Lung (tissue), 12 donors: ENCODE measurements around the gene ARL9. TPM values are rescaled to one million over a fixed set of nuclear protein-coding genes. Genes with fewer than 3 reads are reported as not detected.

Source experiments
- ATAC-seq: fragments of 200-7000 bp; cut with Tn5 transposase; one replicate; pipeline ENCODE4 v1.9.1; 2020; ENCODE audit warnings: moderate number of reproducible peaks; ENCODE audit not compliant: insufficient read depth, low FRiP score
- DNase-seq, 3 donors: peaks; one replicate each; pipeline ENCODE4 v3.0.0-alpha.2; 2013 to 2017
- H3K27ac ChIP-seq, 2 donors: one replicate each; pipeline ENCODE4 v1.5.1; 2013; ENCODE audit warnings: mild to moderate bottlenecking in 2 of 2, moderate library complexity in 2 of 2, control low read depth in 1 of 2, inconsistent platforms in 1 of 2, low read depth in 1 of 2, low read length in 1 of 2
- H3K27me3 ChIP-seq, 3 donors: one replicate each; pipeline ENCODE4 v1.5.1; 2013; ENCODE audit warnings: low read length in 2 of 3; ENCODE audit not compliant: control insufficient read depth in 3 of 3, insufficient read depth in 3 of 3
- H3K36me3 ChIP-seq, 4 donors: one replicate each; pipeline ENCODE4 v1.5.1; 2013; ENCODE audit warnings: low read length in 4 of 4, mild to moderate bottlenecking in 1 of 4, moderate library complexity in 1 of 4; ENCODE audit not compliant: control insufficient read depth in 4 of 4, insufficient read depth in 4 of 4
- H3K4me1 ChIP-seq, 5 donors: one replicate each; pipeline ENCODE4 v1.5.1; 2013; ENCODE audit warnings: low read length in 5 of 5, mild to moderate bottlenecking in 2 of 5, moderate library complexity in 1 of 5; ENCODE audit not compliant: control insufficient read depth in 5 of 5, insufficient read depth in 5 of 5
- H3K4me3 ChIP-seq: one replicate; pipeline ENCODE4 v1.5.1; 2013; ENCODE audit warnings: mild to moderate bottlenecking, control low read depth, moderate library complexity
- H3K9ac ChIP-seq, 2 donors: one replicate each; pipeline ENCODE4 v1.5.1; 2013; ENCODE audit warnings: low read length in 2 of 2, control low read depth in 1 of 2; ENCODE audit not compliant: insufficient read depth in 1 of 2
- H3K9me3 ChIP-seq, 4 donors: one replicate each; pipeline ENCODE4 v1.5.1; 2013; ENCODE audit warnings: low read length in 3 of 4, mild to moderate bottlenecking in 1 of 4, moderate library complexity in 1 of 4; ENCODE audit not compliant: control insufficient read depth in 4 of 4, insufficient read depth in 3 of 4
- WGBS, 2 donors: extraction: QIAGEN DNeasy Blood & Tissue Kit; methylation state at CpG; one replicate each; pipeline ENCODE4 v1.1.7; 2013; 5-methylcytosine and 5-hydroxymethylcytosine counted together
- polyA plus RNA-seq, 2 donors: library from polyadenylated mRNA; stranded (reverse); fragments of 200-250 nt; gene quantifications; one replicate each; pipeline ENCODE4 v1.2.1, GENCODE V29; 2013
- total RNA-seq, 2 donors: library from RNA; depleted of rRNA in 1 of 2; stranded (reverse); fragments of >200 nt in 1 of 2; gene quantifications; one replicate each; pipeline ENCODE4 v1.2.1, GENCODE V29; 2014 to 2021
- TF ChIP-seq, protein P1 (sequence below): IDR thresholded peaks from 2 replicates; pipeline ENCODE4 v1.5.1; 2012; ENCODE audit warnings: mild to moderate bottlenecking; ENCODE audit errors: control extremely low read depth, extremely low read depth
- donor health status: control.
- donor health status: control.
- donor health status: Bipolar disorder and iron deficiency.
- donor health status: healthy.
- donor health status: DM: yes; HTN: yes; CAD: no.

The ARL9 gene
- total and polyA plus RNA-seq, 4 donors: 0.08 to 0.13 TPM; not detected in 2

DNA sequence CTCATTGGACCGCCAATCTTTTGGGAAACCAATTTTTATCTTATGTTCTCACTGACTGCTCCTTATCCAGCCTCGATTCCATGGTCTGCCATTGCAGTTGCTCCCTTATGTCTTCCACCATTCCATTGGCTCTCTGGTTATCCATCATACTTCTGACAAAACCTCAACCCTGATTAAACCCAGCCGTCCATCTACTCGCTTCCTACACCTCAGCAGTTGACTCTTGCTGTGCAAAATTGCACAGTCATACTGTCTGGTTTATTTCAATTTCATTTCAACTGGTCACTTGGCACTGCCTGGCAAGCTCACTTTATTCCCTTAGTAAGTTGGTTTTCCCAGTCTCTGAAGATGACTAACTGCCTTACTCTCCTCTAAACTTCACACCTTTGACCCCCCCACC lies 26.2 kb downstream of the ARL9 start:
- Histone ChIP-seq H3K4me1 (peaks cover 0 to 7% (median 0%) of the 10 kb centered on the region in 5 donors), H3K36me3 (no peaks in the 10 kb centered on the region), H3K9ac (no peak overlapping the region), H3K27me3 (peaks cover 0 to 5% (median 3%) of the 10 kb centered on the region in 3 donors), H3K4me3 (no peak overlapping the region), H3K9me3 (no peaks in the 10 kb centered on the region), H3K27ac (no peak overlapping the region)
- TF ChIP-seq, protein P1, sequence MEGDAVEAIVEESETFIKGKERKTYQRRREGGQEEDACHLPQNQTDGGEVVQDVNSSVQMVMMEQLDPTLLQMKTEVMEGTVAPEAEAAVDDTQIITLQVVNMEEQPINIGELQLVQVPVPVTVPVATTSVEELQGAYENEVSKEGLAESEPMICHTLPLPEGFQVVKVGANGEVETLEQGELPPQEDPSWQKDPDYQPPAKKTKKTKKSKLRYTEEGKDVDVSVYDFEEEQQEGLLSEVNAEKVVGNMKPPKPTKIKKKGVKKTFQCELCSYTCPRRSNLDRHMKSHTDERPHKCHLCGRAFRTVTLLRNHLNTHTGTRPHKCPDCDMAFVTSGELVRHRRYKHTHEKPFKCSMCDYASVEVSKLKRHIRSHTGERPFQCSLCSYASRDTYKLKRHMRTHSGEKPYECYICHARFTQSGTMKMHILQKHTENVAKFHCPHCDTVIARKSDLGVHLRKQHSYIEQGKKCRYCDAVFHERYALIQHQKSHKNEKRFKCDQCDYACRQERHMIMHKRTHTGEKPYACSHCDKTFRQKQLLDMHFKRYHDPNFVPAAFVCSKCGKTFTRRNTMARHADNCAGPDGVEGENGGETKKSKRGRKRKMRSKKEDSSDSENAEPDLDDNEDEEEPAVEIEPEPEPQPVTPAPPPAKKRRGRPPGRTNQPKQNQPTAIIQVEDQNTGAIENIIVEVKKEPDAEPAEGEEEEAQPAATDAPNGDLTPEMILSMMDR: no peak
- ATAC-seq (no peak), DNase-seq (no peak)
- WGBS, 2 donors: 72 to 83% methylated on average over 4 of the region's 4 CpGs

DNA sequence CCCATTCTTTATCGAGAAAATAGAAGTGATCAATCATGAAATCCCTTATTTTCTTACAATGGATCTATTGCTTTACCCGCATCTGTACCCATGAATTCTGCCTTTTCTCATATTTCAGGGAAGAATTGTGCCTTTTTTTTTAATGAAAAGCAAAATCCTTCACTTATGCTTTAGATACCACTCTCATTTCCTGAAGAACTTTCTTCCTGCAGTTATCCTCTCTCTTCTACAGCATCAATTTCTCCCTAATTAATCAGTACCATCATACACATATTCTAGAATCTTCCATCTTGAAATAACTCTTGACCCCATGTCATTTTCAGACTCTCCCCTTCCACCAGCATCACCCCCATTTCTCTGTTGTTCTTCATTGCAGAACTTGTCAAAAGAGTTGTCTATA lies 26.6 kb downstream of the ARL9 start:
- Histone ChIP-seq H3K36me3 (no peaks in the 10 kb centered on the region), H3K27ac (no peak overlapping the region), H3K27me3 (peaks cover 0 to 5% (median 3%) of the 10 kb centered on the region in 3 donors), H3K9me3 (no peaks in the 10 kb centered on the region), H3K4me1 (peaks cover 0 to 7% (median 0%) of the 10 kb centered on the region in 5 donors), H3K9ac (no peak overlapping the region), H3K4me3 (no peak overlapping the region)
- DNase-seq (no peak), ATAC-seq (no peak)
- 94 to 97% methylated on average over 2 of the region's 2 CpGs for WGBS, 2 donors
- TF ChIP-seq, protein P1: no peak

DNA sequence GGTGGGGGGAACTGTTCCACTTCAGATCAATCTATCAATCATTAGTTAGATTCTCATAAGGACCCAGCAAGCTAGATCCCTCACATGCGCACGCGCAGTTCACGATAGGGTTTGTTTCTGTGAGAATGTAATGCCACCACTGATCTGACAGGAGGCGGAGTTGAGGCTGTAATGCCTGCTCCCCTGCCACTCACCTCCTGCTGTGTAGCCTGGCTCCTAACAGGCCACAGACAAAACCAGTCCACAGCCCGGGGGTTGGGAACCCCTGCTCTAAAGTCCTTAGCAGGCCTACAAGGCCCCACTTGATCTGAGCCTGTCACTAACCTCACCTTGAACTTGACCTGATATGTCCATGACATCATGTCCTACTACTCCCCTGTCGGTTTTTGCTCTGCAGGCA lies 30.3 kb downstream of the ARL9 start:
- H3K4me3 ChIP-seq: no peak overlapping the region
- H3K27ac ChIP-seq: no peak overlapping the region
- TF ChIP-seq, protein P1: no peak
- peaks cover 0 to 3% (median 0%) of the 10 kb centered on the region in 5 donors for H3K4me1 ChIP-seq
- H3K9ac ChIP-seq: no peak overlapping the region
- ATAC-seq (no peak), DNase-seq (no peak)
- no peaks in the 10 kb centered on the region for H3K36me3 ChIP-seq
- H3K9me3 ChIP-seq: no peaks in the 10 kb centered on the region
- 85 to 90% methylated on average over 7 of the region's 7 CpGs for WGBS, 2 donors
- H3K27me3 ChIP-seq: peaks cover 0 to 6% (median 5%) of the 10 kb centered on the region in 3 donors

DNA sequence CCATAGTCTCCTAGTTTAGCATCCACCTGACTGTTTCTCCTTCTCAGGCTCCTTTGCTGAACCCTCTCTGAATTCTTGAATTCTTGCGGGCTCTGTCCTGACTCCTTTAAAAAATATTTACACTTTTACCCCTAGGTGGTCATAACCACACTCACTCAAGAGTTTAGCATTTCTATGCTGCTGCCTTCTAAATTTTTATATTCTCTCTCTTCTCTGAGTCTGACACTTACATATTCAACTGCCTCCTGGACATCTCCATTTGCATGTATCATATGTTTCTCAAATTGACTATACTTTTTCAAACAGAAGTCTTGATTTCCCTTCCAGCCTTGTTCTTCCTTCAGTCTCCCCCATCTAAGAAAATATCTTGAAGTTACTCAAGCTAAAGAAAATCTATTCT lies 31.6 kb downstream of the ARL9 start:
- 95 to 100% methylated on average over 1 of the region's 1 CpG for WGBS, 2 donors
- Histone ChIP-seq H3K4me1 (no peaks in the 10 kb centered on the region), H3K9me3 (no peaks in the 10 kb centered on the region), H3K4me3 (no peak overlapping the region), H3K27me3 (peaks cover 0 to 6% (median 0%) of the 10 kb centered on the region in 3 donors), H3K27ac (no peak overlapping the region), H3K36me3 (no peaks in the 10 kb centered on the region), H3K9ac (no peak overlapping the region)
- TF ChIP-seq, protein P1: no peak
- DNase-seq (no peak), ATAC-seq (no peak)
